Stimulated activated CD8-positive, alpha-beta memory T cell treated with anti-CD3 and anti-CD28 coated beads, Interleukin-4, amount 100 ng/mL, for 48 hours (primary cell): Measurements from ENCODE around the gene COPE.

ENCODE experiments used
- DNase-seq: peaks from one replicate; pipeline ENCODE4 v3.0.0-alpha.2; 2020

COPE gene

DNA sequence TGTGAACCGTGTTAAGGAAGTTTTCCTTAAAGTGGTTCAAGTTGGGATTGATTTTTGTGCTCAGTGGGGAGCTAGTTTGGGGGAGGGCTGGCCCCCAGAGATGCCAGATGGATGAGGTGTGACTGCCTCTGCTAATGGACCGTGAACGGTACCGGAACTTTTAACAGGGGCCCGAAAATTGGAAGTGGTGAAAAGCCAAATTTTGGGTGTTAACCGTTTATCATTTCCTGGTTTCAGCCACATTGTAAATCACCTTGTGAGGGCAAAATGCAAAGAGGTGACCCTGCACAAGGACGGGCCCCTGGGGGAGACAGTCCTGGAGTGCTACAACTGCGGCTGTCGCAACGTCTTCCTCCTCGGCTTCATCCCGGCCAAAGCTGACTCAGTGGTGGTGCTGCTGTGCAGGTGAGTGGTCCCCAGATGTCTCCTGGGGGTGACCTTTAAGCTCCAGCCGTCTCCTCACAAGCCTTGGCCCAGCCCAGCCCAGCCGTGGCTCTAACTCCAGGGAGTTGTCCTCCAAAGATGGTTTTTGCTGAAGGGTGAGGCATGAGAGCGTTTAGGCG is 69.3 kb downstream of the COPE start:
- DNase-seq = no peak
